ENCODE results near the gene SRM.

DNA sequence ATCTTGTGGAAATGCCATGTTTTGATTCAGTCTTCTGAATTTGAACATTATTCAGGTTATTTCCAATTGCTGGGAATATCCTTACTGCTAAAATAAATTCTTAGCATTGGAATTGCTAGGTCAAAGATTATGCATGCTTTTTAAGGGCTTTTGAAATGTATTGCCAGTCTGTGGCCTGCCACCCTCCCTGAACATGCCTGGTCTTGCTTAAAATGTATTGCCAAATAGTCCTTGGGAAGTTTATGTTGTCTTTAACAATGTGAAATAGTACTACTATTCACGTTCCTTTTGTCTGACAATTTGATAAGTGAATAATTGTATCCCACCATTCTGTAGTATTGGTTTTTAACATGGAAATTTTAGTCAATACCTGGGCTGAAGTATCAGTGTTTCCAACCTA, 33.8 kb downstream of the SRM start:
- TF ChIP-seq, protein P1, sequence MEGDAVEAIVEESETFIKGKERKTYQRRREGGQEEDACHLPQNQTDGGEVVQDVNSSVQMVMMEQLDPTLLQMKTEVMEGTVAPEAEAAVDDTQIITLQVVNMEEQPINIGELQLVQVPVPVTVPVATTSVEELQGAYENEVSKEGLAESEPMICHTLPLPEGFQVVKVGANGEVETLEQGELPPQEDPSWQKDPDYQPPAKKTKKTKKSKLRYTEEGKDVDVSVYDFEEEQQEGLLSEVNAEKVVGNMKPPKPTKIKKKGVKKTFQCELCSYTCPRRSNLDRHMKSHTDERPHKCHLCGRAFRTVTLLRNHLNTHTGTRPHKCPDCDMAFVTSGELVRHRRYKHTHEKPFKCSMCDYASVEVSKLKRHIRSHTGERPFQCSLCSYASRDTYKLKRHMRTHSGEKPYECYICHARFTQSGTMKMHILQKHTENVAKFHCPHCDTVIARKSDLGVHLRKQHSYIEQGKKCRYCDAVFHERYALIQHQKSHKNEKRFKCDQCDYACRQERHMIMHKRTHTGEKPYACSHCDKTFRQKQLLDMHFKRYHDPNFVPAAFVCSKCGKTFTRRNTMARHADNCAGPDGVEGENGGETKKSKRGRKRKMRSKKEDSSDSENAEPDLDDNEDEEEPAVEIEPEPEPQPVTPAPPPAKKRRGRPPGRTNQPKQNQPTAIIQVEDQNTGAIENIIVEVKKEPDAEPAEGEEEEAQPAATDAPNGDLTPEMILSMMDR (IDR thresholded peaks at IDR 0.05; ENCODE audit: low read depth, low read length, missing input control): no peak
- TF ChIP-seq EGR1 (IDR thresholded peaks at IDR 0.05; ENCODE audit: low read depth in 2 of 2) (no peak), RXRA (IDR thresholded peaks at IDR 0.05) (no peak)
- TF ChIP-seq, protein P2, sequence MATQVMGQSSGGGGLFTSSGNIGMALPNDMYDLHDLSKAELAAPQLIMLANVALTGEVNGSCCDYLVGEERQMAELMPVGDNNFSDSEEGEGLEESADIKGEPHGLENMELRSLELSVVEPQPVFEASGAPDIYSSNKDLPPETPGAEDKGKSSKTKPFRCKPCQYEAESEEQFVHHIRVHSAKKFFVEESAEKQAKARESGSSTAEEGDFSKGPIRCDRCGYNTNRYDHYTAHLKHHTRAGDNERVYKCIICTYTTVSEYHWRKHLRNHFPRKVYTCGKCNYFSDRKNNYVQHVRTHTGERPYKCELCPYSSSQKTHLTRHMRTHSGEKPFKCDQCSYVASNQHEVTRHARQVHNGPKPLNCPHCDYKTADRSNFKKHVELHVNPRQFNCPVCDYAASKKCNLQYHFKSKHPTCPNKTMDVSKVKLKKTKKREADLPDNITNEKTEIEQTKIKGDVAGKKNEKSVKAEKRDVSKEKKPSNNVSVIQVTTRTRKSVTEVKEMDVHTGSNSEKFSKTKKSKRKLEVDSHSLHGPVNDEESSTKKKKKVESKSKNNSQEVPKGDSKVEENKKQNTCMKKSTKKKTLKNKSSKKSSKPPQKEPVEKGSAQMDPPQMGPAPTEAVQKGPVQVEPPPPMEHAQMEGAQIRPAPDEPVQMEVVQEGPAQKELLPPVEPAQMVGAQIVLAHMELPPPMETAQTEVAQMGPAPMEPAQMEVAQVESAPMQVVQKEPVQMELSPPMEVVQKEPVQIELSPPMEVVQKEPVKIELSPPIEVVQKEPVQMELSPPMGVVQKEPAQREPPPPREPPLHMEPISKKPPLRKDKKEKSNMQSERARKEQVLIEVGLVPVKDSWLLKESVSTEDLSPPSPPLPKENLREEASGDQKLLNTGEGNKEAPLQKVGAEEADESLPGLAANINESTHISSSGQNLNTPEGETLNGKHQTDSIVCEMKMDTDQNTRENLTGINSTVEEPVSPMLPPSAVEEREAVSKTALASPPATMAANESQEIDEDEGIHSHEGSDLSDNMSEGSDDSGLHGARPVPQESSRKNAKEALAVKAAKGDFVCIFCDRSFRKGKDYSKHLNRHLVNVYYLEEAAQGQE (IDR thresholded peaks at IDR 0.05): no peak

Data from liver (tissue), 3 donors.